Measurements from ENCODE around the gene PRODH2. TPM values are rescaled to one million over a fixed set of nuclear protein-coding genes. Genes with fewer than 3 reads are reported as not detected.

PRODH2 gene
- polyA plus RNA-seq, 1 donor: 1.9 TPM

GRCh38 chr19:35756377-35757230 is 56.0 kb downstream of the PRODH2 start, which contains the start of gene HSPB6:
TSS of gene HSPB6 (minus strand) at chr19:35757029. CDS start at chr19:35757008, 21 bp downstream.
- WGBS (ENCODE audit: insufficient coverage, low lambda C conversion rate): no CpG with 5 or more reads among the region's 52 CpGs
- no peak for DNase-seq
- peak within 1 kb of the TSS; percentile 71 for H3K27ac ChIP-seq (ENCODE audit: low read length)

GRCh38 chr19:35755550-35756376 is 56.9 kb downstream of the PRODH2 start:
- Histone ChIP-seq H3K27ac (ENCODE audit: low read length) (peak overlapping the region; percentile 67), H3K27me3 (ENCODE audit: control insufficient read depth, insufficient read depth, low read length) (peaks cover 23% of the 10 kb centered on the region), H3K4me3 (ENCODE audit: low read length) (peak overlapping the region; percentile 81), H3K4me1 (ENCODE audit: control insufficient read depth, insufficient read depth, low read length) (peaks cover 25% of the 10 kb centered on the region), H3K9me3 (ENCODE audit: control insufficient read depth, low read depth, low read length) (no peaks in the 10 kb centered on the region), H3K36me3 (ENCODE audit: control insufficient read depth, insufficient read depth, low read length) (peaks cover 26% of the 10 kb centered on the region)
- WGBS (ENCODE audit: insufficient coverage, low lambda C conversion rate): no CpG with 5 or more reads among the region's 74 CpGs
- DNase-seq: peak; percentile 56 to 59

More at GRCh38 chr19:35756377-35757230, 56.0 kb downstream of the PRODH2 start, which contains the start of gene HSPB6:
- Histone ChIP-seq H3K4me3 (ENCODE audit: low read length) (peak within 1 kb of the TSS; percentile 81), H3K27me3 (ENCODE audit: control insufficient read depth, insufficient read depth, low read length) (peaks cover 23% of the 10 kb centered on the region), H3K9me3 (ENCODE audit: control insufficient read depth, low read depth, low read length) (no peaks in the 10 kb centered on the region), H3K36me3 (ENCODE audit: control insufficient read depth, insufficient read depth, low read length) (peaks cover 29% of the 10 kb centered on the region), H3K4me1 (ENCODE audit: control insufficient read depth, insufficient read depth, low read length) (peaks cover 25% of the 10 kb centered on the region)

DNA sequence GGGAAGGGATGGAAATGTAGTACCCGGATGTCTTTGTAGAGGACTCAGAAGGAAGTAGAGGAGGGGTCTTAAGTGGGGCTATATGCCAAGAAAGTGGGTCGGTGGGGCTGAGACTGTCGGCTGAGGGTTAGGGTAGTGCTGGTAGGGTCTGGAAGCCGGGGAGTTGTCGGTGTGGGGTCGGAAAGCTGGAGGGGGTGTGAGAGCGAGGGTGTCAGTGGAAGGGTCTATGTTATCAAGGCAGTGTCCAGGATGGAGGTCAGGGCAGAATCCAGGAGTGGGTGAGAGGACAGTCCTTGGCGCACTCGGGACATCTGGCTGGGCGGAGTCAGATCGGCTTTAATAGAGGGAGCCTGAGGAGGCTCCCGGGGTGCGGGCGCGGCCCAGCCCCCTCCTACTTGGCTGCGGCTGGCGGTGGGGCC is 57.5 kb downstream of the PRODH2 start:
- no CpG with 5 or more reads among the region's 17 CpGs for WGBS (ENCODE audit: insufficient coverage, low lambda C conversion rate)
- Histone ChIP-seq H3K27ac (ENCODE audit: low read length) (no peak overlapping the region), H3K4me3 (ENCODE audit: low read length) (peak overlapping the region; percentile 25), H3K27me3 (ENCODE audit: control insufficient read depth, insufficient read depth, low read length) (peaks cover 23% of the 10 kb centered on the region), H3K36me3 (ENCODE audit: control insufficient read depth, insufficient read depth, low read length) (peaks cover 24% of the 10 kb centered on the region), H3K4me1 (ENCODE audit: control insufficient read depth, insufficient read depth, low read length) (peaks cover 25% of the 10 kb centered on the region), H3K9me3 (ENCODE audit: control insufficient read depth, low read depth, low read length) (no peaks in the 10 kb centered on the region)
- no peak for DNase-seq

- no CpG with 5 or more reads among the region's 13 CpGs for WGBS (ENCODE audit: insufficient coverage, low lambda C conversion rate)
These were observed 58.1 kb downstream of the PRODH2 start for GRCh38 chr19:35754370-35755130.

DNA sequence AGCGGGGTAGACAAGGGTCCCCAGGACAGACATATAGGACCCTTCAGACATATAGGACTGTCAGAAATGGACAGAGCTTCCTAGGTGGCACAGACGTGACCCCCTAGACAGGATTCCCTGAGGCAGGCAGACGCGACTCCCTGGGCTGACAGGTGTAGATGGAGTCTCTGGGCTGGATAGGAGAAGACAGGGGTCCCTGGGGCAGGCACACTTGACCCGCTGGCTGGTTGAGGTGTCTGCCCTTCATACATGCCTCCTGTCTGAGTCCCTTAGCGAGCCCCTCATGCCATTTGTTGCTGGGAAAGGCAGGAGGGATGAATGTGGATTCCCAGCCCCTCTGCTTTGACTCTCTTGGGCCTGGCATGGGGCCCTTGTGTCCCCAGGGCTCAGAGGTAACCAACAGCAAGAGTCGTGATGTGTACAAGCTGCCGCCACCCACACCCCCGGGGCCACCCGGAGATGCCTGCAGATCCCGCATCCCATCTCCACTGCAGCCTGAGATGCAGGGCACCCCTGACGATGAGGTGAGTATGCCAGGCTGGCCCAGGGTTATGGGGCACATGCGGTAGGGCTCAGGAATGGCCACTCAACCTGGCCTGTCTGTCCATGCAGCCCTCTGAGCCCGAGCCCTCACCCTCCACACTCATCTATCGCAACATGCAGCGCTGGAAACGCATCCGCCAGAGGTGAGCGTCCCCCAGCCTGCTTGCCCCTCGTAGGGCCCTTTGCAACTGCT is 58.8 kb downstream of the PRODH2 start:
- peaks cover 27% of the 10 kb centered on the region for H3K4me1 ChIP-seq (ENCODE audit: control insufficient read depth, insufficient read depth, low read length)
- peaks cover 19% of the 10 kb centered on the region for H3K36me3 ChIP-seq (ENCODE audit: control insufficient read depth, insufficient read depth, low read length)
- peaks cover 23% of the 10 kb centered on the region for H3K27me3 ChIP-seq (ENCODE audit: control insufficient read depth, insufficient read depth, low read length)
- WGBS (ENCODE audit: insufficient coverage, low lambda C conversion rate): no CpG with 5 or more reads among the region's 20 CpGs
- DNase-seq: no peak
- no peaks in the 10 kb centered on the region for H3K9me3 ChIP-seq (ENCODE audit: control insufficient read depth, low read depth, low read length)
- no peak overlapping the region for H3K27ac ChIP-seq (ENCODE audit: low read length)
- no peak overlapping the region for H3K4me3 ChIP-seq (ENCODE audit: low read length)

More at GRCh38 chr19:35754370-35755130, 58.1 kb downstream of the PRODH2 start:
- no peak overlapping the region for H3K4me3 ChIP-seq (ENCODE audit: low read length)
- peaks cover 25% of the 10 kb centered on the region for H3K4me1 ChIP-seq (ENCODE audit: control insufficient read depth, insufficient read depth, low read length)
- no peak overlapping the region for H3K27ac ChIP-seq (ENCODE audit: low read length)
- H3K36me3 ChIP-seq (ENCODE audit: control insufficient read depth, insufficient read depth, low read length): peaks cover 19% of the 10 kb centered on the region
- H3K9me3 ChIP-seq (ENCODE audit: control insufficient read depth, low read depth, low read length): no peaks in the 10 kb centered on the region
- DNase-seq: no peak
- peaks cover 23% of the 10 kb centered on the region for H3K27me3 ChIP-seq (ENCODE audit: control insufficient read depth, insufficient read depth, low read length)

DNA sequence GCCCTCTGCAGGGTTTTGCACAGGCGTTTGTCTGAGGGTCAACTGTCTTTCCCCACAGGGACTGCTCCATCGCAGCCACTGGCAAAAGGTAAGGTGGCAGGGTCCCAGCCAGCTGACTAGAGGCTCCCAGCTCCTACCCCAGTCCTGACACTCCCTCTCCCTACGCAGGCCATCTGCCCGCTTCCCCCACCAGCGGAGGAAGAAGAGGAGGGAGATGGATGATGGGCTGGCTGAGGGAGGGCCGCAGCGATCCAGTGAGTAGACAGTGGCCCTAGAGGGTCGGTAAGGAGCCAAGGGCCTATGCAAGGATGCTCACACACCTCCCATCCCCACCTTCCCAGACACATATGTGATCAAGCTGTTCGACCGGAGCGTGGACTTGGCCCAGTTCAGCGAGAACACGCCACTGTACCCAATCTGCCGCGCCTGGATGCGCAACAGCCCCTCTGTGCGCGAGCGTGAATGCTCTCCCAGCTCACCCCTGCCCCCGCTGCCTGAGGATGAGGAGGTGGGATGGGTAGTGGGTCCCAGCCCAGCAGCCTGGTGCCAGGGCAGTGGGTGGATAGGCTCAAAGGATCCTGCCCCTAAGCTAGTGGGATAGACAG is 59.8 kb downstream of the PRODH2 start:
- DNase-seq: no peak
- Histone ChIP-seq H3K27ac (ENCODE audit: low read length) (no peak overlapping the region), H3K4me1 (ENCODE audit: control insufficient read depth, insufficient read depth, low read length) (peaks cover 29% of the 10 kb centered on the region), H3K36me3 (ENCODE audit: control insufficient read depth, insufficient read depth, low read length) (peaks cover 19% of the 10 kb centered on the region), H3K4me3 (ENCODE audit: low read length) (no peak overlapping the region), H3K27me3 (ENCODE audit: control insufficient read depth, insufficient read depth, low read length) (peaks cover 23% of the 10 kb centered on the region), H3K9me3 (ENCODE audit: control insufficient read depth, low read depth, low read length) (no peaks in the 10 kb centered on the region)
- no CpG with 5 or more reads among the region's 20 CpGs for WGBS (ENCODE audit: insufficient coverage, low lambda C conversion rate)

DNA sequence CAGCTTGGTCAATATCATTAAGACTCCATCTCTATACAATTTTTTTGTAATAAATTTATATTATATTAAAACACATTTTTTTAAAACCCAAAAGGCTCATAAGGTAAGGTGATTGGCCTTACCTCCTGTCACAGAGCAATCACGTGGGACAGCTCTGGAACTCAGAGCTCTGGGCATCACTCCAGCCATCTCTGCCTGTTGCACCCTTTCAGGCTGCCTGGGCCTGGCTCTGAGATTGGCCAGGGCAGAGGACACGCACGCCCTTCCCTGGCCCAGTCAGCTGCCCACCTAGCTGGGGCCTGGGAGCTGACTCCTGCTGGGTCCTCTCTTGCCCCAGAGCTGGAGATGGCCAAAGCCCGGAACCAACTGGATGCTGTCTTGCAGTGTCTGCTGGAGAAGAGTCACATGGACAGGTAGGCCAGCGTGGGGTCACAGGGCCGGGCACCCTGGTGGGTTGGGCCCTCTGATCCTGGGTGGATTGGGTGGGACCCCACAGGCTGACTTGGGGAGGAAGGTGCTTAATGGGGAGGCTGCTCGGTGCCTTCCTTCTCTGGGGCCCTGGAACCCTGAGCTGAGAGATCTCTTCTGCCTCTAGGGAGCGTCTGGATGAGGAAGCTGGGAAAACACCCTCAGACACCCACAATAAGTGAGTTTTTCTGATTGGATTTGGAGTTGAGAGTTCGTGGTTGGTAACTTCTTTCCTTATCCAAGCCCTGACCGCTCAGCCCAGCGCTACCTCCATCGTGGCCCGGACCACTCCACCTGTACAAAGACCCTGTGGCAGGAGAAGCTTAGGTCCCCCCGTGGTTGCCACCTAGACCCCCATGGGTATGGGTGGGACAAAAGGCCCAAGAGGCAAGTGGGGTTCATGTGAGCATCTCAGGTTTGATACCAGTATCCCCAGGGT is 60.6 kb downstream of the PRODH2 start:
- DNase-seq: no peak
- no peak overlapping the region for H3K27ac ChIP-seq (ENCODE audit: low read length)
- no peak overlapping the region for H3K4me3 ChIP-seq (ENCODE audit: low read length)
- WGBS (ENCODE audit: insufficient coverage, low lambda C conversion rate): no CpG with 5 or more reads among the region's 14 CpGs
- H3K36me3 ChIP-seq (ENCODE audit: control insufficient read depth, insufficient read depth, low read length): peaks cover 19% of the 10 kb centered on the region
- peaks cover 21% of the 10 kb centered on the region for H3K27me3 ChIP-seq (ENCODE audit: control insufficient read depth, insufficient read depth, low read length)
- H3K9me3 ChIP-seq (ENCODE audit: control insufficient read depth, low read depth, low read length): no peaks in the 10 kb centered on the region
- H3K4me1 ChIP-seq (ENCODE audit: control insufficient read depth, insufficient read depth, low read length): peaks cover 27% of the 10 kb centered on the region

GRCh38 chr19:35750167-35750566 is 62.5 kb downstream of the PRODH2 start:
- DNase-seq: no peak
- peaks cover 19% of the 10 kb centered on the region for H3K36me3 ChIP-seq (ENCODE audit: control insufficient read depth, insufficient read depth, low read length)
- peaks cover 16% of the 10 kb centered on the region for H3K4me1 ChIP-seq (ENCODE audit: control insufficient read depth, insufficient read depth, low read length)
- no peak overlapping the region for H3K27ac ChIP-seq (ENCODE audit: low read length)
- H3K9me3 ChIP-seq (ENCODE audit: control insufficient read depth, low read depth, low read length): no peaks in the 10 kb centered on the region
- no peak overlapping the region for H3K4me3 ChIP-seq (ENCODE audit: low read length)
- WGBS (ENCODE audit: insufficient coverage, low lambda C conversion rate): no CpG with 5 or more reads among the region's 5 CpGs
- peaks cover 2% of the 10 kb centered on the region for H3K27me3 ChIP-seq (ENCODE audit: control insufficient read depth, insufficient read depth, low read length)

Measured in large intestine (tissue), 3 donors.